AG04450 (cell line): ENCODE data around the gene SHISA9. TPM values are rescaled to one million over a fixed set of nuclear protein-coding genes. Genes with fewer than 3 reads are reported as not detected.

Experiments used
- CTCF ChIA-PET: fragments of 300-600, 350-600 bp; formaldehyde crosslinking; extraction: SDS; loops from one replicate; lab custom pipeline; 2022; ENCODE audit warnings: antibody characterized with exemption, inconsistent platforms; lab: Charles Lee
- POLR2A ChIA-PET: fragments of 350-600 bp; formaldehyde crosslinking; extraction: SDS; loops from one replicate; lab custom pipeline; 2021; ENCODE audit warnings: antibody characterized with exemption, inconsistent platforms; lab: Yijun Ruan, JAX
- DNase-seq: peaks from one replicate; pipeline ENCODE4 v3.0.0-alpha.2; 2011; ENCODE audit warnings: low read depth, low spot score
- H3K27ac ChIP-seq: one replicate; pipeline ENCODE4 v1.5.1; 2012; ENCODE audit warnings: low read depth, low read length, control low read depth
- H3K27me3 ChIP-seq: one replicate; pipeline ENCODE4 v1.6.0; 2012; ENCODE audit warnings: low read length; ENCODE audit not compliant: control insufficient read depth, insufficient read depth
- H3K4me3 ChIP-seq: 2 replicates; pipeline ENCODE4 v1.5.1; 2011; ENCODE audit warnings: mild to moderate bottlenecking, low read depth, low read length, control low read depth
- H3K9me3 ChIP-seq: 2 replicates; pipeline ENCODE4 v1.5.1; 2012; ENCODE audit warnings: low read length; ENCODE audit not compliant: control insufficient read depth, insufficient read depth
- CTCF ChIP-seq: IDR thresholded peaks from 2 replicates; pipeline ENCODE4 v1.5.1; 2011; ENCODE audit warnings: low read depth, low read length, control low read depth, inconsistent platforms
- polyA plus RNA-seq: library from polyadenylated mRNA; depleted of rRNA; stranded (reverse); fragments of >200 nt; gene quantifications from 2 replicates; pipeline ENCODE4 v1.2.3, GENCODE V29; 2011

The SHISA9 gene
- polyA plus RNA-seq, 1 experiment = not detected

- Histone ChIP-seq H3K4me3 (no peak overlapping the region), H3K9me3 (peaks cover 41% of the 10 kb centered on the region), H3K27me3 (no peaks in the 10 kb centered on the region), H3K27ac (no peak overlapping the region)
- CTCF ChIA-PET = no interaction called here
- TF ChIP-seq CTCF = no peak
- no peak for DNase-seq
- POLR2A ChIA-PET = no interaction called here
Observed at GRCh38 chr16:13055480-13055879, 154.1 kb downstream of the SHISA9 start.

- Histone ChIP-seq H3K27me3 (no peaks in the 10 kb centered on the region), H3K27ac (no peak overlapping the region), H3K4me3 (no peak overlapping the region), H3K9me3 (peaks cover 45% of the 10 kb centered on the region)
- CTCF ChIA-PET = no interaction called here
- POLR2A ChIA-PET = no interaction called here
- TF ChIP-seq CTCF = no peak
- no peak for DNase-seq
Observed at GRCh38 chr16:13056607-13057006, 155.2 kb downstream of the SHISA9 start.

GRCh38 chr16:13060932-13061331 lies 159.5 kb downstream of the SHISA9 start:
- Histone ChIP-seq H3K27me3 (no peaks in the 10 kb centered on the region), H3K4me3 (no peak overlapping the region), H3K27ac (no peak overlapping the region), H3K9me3 (peaks cover 53% of the 10 kb centered on the region)
- ChIA-PET CTCF (no interaction called here), POLR2A (no interaction called here)
- no peak for DNase-seq
- TF ChIP-seq CTCF = no peak

GRCh38 chr16:13061691-13062090 lies 160.3 kb downstream of the SHISA9 start:
- Histone ChIP-seq H3K4me3 (no peak overlapping the region), H3K9me3 (peaks cover 47% of the 10 kb centered on the region), H3K27me3 (no peaks in the 10 kb centered on the region), H3K27ac (no peak overlapping the region)
- TF ChIP-seq CTCF = no peak
- DNase-seq = no peak
- ChIA-PET CTCF (no interaction called here), POLR2A (no interaction called here)

- no peak for DNase-seq
- Histone ChIP-seq H3K27ac (no peak overlapping the region), H3K9me3 (peaks cover 41% of the 10 kb centered on the region), H3K27me3 (no peaks in the 10 kb centered on the region), H3K4me3 (no peak overlapping the region)
- ChIA-PET CTCF (no interaction called here), POLR2A (no interaction called here)
- no peak for TF ChIP-seq CTCF
Observed at GRCh38 chr16:13062219-13062618, 160.8 kb downstream of the SHISA9 start.
